Measurements from ENCODE around the gene ITPR1. TPM values are rescaled to one million over a fixed set of nuclear protein-coding genes. Genes with fewer than 3 reads are reported as not detected.

ITPR1 gene
- polyA plus RNA-seq, 1 donor from 2014 or later, result 2.1 TPM

- Histone ChIP-seq H3K9me3 (ENCODE audit: low read length) (no peaks in the 10 kb centered on the region), H3K4me2 (ENCODE audit: low read length) (no peak overlapping the region), H2AFZ (ENCODE audit: low read depth, low read length) (no peak overlapping the region), H3K36me3 (ENCODE audit: insufficient read depth, low read length) (no peaks in the 10 kb centered on the region), H3K79me2 (replicated peaks; ENCODE audit: insufficient read depth, low read length) (no peaks in the 10 kb centered on the region), H4K20me1 (ENCODE audit: insufficient read depth) (no peaks in the 10 kb centered on the region), H3K9ac (ENCODE audit: low read length) (no peak overlapping the region), H3K27ac (ENCODE audit: low read length) (no peak overlapping the region), H3K27me3 (ENCODE audit: insufficient read depth, low read depth, low read length) (no peaks in the 10 kb centered on the region), H3F3A (ENCODE audit: insufficient read depth, low read length, poor library complexity, severe bottlenecking) (no peaks in the 10 kb centered on the region), H3K4me3 (ENCODE audit: low read length) (no peak overlapping the region), H3K9me2 (ENCODE audit: insufficient read depth, low read length) (no peaks in the 10 kb centered on the region)
- TF ChIP-seq, protein P1, sequence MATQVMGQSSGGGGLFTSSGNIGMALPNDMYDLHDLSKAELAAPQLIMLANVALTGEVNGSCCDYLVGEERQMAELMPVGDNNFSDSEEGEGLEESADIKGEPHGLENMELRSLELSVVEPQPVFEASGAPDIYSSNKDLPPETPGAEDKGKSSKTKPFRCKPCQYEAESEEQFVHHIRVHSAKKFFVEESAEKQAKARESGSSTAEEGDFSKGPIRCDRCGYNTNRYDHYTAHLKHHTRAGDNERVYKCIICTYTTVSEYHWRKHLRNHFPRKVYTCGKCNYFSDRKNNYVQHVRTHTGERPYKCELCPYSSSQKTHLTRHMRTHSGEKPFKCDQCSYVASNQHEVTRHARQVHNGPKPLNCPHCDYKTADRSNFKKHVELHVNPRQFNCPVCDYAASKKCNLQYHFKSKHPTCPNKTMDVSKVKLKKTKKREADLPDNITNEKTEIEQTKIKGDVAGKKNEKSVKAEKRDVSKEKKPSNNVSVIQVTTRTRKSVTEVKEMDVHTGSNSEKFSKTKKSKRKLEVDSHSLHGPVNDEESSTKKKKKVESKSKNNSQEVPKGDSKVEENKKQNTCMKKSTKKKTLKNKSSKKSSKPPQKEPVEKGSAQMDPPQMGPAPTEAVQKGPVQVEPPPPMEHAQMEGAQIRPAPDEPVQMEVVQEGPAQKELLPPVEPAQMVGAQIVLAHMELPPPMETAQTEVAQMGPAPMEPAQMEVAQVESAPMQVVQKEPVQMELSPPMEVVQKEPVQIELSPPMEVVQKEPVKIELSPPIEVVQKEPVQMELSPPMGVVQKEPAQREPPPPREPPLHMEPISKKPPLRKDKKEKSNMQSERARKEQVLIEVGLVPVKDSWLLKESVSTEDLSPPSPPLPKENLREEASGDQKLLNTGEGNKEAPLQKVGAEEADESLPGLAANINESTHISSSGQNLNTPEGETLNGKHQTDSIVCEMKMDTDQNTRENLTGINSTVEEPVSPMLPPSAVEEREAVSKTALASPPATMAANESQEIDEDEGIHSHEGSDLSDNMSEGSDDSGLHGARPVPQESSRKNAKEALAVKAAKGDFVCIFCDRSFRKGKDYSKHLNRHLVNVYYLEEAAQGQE (IDR thresholded peaks at IDR 0.05; ENCODE audit: borderline replicate concordance), result no peak
- TF ChIP-seq MXI1 (conservative IDR thresholded peaks at IDR 0.05; ENCODE audit: poor library complexity, severe bottlenecking), result no peak
- TF ChIP-seq, protein P2, sequence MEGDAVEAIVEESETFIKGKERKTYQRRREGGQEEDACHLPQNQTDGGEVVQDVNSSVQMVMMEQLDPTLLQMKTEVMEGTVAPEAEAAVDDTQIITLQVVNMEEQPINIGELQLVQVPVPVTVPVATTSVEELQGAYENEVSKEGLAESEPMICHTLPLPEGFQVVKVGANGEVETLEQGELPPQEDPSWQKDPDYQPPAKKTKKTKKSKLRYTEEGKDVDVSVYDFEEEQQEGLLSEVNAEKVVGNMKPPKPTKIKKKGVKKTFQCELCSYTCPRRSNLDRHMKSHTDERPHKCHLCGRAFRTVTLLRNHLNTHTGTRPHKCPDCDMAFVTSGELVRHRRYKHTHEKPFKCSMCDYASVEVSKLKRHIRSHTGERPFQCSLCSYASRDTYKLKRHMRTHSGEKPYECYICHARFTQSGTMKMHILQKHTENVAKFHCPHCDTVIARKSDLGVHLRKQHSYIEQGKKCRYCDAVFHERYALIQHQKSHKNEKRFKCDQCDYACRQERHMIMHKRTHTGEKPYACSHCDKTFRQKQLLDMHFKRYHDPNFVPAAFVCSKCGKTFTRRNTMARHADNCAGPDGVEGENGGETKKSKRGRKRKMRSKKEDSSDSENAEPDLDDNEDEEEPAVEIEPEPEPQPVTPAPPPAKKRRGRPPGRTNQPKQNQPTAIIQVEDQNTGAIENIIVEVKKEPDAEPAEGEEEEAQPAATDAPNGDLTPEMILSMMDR (IDR thresholded peaks at IDR 0.05; ENCODE audit: poor library complexity, severe bottlenecking), result no peak
Measured at GRCh38 chr3:4472766-4473165, 20.4 kb upstream of the ITPR1 start.

DNA sequence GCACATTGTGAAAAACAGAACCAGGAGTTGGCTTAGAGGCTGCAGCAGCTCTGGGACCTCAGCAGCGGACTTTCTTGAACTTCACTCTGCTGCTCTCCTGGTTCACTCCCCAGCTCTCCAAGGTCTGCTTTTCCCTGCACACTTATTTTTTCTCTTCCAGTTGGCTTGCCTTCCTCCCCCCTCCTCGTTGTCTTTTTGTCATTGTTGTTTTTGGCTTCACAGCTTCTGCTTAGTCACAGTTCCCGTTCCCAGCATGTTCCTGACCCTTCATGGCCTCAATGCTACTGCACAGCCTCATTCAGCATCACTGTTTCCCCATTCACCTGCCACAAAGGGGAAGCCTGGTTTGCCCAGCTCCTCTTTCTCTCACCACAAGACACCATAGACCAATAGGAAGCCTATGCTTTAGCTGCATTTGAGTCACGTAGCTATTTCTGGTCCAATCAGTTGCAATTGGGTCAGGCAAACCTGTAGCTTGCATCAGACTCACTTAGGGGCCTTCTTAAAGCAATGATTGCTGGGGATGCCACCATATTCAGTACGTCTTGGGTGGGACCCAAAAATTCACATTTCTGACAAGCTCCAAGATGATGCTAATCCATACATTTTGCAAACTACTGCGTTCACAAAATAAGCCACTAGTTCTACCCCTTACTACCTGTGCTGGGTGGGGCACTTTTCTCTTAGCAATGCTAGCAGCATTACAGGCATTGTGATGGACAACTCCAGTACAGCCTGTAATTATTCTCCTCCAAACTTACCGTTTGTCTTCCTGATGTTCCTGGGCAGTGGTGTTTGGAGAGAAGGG is 18.3 kb upstream of the ITPR1 start:
- Histone ChIP-seq H3K9ac (ENCODE audit: low read length) (no peak overlapping the region), H3K27ac (ENCODE audit: low read length) (no peak overlapping the region), H3K4me3 (ENCODE audit: low read length) (no peak overlapping the region), H3K36me3 (ENCODE audit: insufficient read depth, low read length) (no peaks in the 10 kb centered on the region), H3K27me3 (ENCODE audit: insufficient read depth, low read depth, low read length) (no peaks in the 10 kb centered on the region), H3F3A (ENCODE audit: insufficient read depth, low read length, poor library complexity, severe bottlenecking) (no peaks in the 10 kb centered on the region), H3K4me2 (ENCODE audit: low read length) (no peak overlapping the region), H3K9me3 (ENCODE audit: low read length) (no peaks in the 10 kb centered on the region), H3K79me2 (replicated peaks; ENCODE audit: insufficient read depth, low read length) (no peaks in the 10 kb centered on the region), H4K20me1 (ENCODE audit: insufficient read depth) (no peaks in the 10 kb centered on the region), H2AFZ (ENCODE audit: low read depth, low read length) (no peak overlapping the region), H3K9me2 (ENCODE audit: insufficient read depth, low read length) (no peaks in the 10 kb centered on the region)
- TF ChIP-seq EP300 (conservative IDR thresholded peaks at IDR 0.05; ENCODE audit: poor library complexity, severe bottlenecking) (no peak), RAD21 (conservative IDR thresholded peaks at IDR 0.05) (no peak), MXI1 (conservative IDR thresholded peaks at IDR 0.05; ENCODE audit: poor library complexity, severe bottlenecking) (no peak), EZH2 (IDR thresholded peaks at IDR 0.05; ENCODE audit: borderline replicate concordance, insufficient read depth, low read length, poor library complexity, severe bottlenecking) (no peak), POLR2AphosphoS5 (IDR thresholded peaks at IDR 0.05) (no peak), SMC3 (conservative IDR thresholded peaks at IDR 0.05; ENCODE audit: poor library complexity) (no peak), TAF1 (IDR thresholded peaks at IDR 0.05; ENCODE audit: low read depth) (no peak)
- TF ChIP-seq, protein P1 (IDR thresholded peaks at IDR 0.05; ENCODE audit: borderline replicate concordance), result no peak
- TF ChIP-seq, protein P2 (IDR thresholded peaks at IDR 0.05; ENCODE audit: poor library complexity, severe bottlenecking), result no peak

Measured in neural cell (in vitro differentiated cells).